Measurements from ENCODE around the gene OR10R2. TPM values are rescaled to one million over a fixed set of nuclear protein-coding genes. Genes with fewer than 3 reads are reported as not detected.

The OR10R2 gene
- polyA plus RNA-seq, 1 donor from 2014 or later: not detected

DNA sequence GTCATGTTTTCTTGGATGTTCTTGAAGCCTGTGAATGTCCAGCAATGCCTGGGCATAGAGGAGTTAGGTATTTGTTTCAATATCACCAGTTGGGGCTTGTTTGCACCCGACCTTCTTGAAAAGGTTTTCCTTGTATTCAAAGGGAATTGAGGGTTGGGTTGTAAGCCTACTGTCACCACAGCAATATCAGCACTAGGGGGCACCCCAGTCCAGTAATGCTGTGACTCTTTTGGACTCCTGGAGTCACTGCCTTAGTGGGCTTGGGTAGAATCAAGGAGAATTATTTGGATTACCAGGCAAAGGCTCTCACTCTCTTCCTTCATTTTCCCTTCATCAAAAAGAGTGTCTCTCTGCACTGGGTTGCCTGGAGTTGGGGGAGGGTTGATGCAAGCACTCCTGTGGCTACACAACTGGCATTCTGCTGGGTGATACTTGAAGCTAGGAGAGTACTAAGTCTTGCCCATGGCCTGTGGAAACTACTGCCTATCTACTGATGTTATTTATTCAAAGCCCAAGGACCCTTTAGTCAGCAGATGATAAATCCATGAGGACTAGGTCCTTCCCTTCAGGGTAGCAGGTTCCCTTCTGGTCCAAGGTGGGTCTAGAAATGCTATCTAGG lies 34.5 kb downstream of the OR10R2 start:
- Histone ChIP-seq H3F3A (ENCODE audit: insufficient read depth, low read length, poor library complexity, severe bottlenecking) (no peaks in the 10 kb centered on the region), H3K9ac (ENCODE audit: low read length) (no peak overlapping the region), H3K4me2 (ENCODE audit: low read length) (no peak overlapping the region), H3K9me2 (ENCODE audit: insufficient read depth, low read length) (no peaks in the 10 kb centered on the region), H3K27ac (ENCODE audit: low read length) (no peak overlapping the region), H3K4me3 (ENCODE audit: low read length) (no peak overlapping the region), H4K20me1 (ENCODE audit: insufficient read depth) (no peaks in the 10 kb centered on the region), H2AFZ (ENCODE audit: low read depth, low read length) (no peak overlapping the region), H3K79me2 (replicated peaks; ENCODE audit: insufficient read depth, low read length) (no peaks in the 10 kb centered on the region), H3K9me3 (ENCODE audit: low read length) (no peaks in the 10 kb centered on the region), H3K36me3 (ENCODE audit: insufficient read depth, low read length) (no peaks in the 10 kb centered on the region), H3K27me3 (ENCODE audit: insufficient read depth, low read depth, low read length) (no peaks in the 10 kb centered on the region)
- TF ChIP-seq EP300 (conservative IDR thresholded peaks at IDR 0.05; ENCODE audit: poor library complexity, severe bottlenecking): no peak
- TF ChIP-seq, protein P1, sequence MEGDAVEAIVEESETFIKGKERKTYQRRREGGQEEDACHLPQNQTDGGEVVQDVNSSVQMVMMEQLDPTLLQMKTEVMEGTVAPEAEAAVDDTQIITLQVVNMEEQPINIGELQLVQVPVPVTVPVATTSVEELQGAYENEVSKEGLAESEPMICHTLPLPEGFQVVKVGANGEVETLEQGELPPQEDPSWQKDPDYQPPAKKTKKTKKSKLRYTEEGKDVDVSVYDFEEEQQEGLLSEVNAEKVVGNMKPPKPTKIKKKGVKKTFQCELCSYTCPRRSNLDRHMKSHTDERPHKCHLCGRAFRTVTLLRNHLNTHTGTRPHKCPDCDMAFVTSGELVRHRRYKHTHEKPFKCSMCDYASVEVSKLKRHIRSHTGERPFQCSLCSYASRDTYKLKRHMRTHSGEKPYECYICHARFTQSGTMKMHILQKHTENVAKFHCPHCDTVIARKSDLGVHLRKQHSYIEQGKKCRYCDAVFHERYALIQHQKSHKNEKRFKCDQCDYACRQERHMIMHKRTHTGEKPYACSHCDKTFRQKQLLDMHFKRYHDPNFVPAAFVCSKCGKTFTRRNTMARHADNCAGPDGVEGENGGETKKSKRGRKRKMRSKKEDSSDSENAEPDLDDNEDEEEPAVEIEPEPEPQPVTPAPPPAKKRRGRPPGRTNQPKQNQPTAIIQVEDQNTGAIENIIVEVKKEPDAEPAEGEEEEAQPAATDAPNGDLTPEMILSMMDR (IDR thresholded peaks at IDR 0.05; ENCODE audit: poor library complexity, severe bottlenecking): no peak

DNA sequence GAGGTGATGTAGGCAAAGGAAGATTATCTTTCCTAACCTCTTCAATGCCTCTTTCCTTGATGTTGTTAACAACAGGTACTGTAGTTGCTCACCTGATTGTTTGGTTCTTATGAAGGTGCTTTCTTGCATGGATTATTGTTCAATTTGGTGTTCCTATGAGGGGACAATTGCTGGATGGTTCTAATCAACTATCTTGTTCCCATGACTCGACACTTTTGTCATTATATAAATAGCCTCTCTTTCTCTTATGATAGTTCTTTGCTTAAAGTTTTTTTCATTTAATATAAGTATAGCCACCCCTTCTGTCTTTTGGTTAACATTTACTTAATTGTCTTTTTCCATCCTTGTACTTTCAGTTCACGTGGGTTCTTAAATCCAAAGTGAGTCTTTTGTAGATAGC lies 35.5 kb downstream of the OR10R2 start:
- TF ChIP-seq EZH2 (IDR thresholded peaks at IDR 0.05; ENCODE audit: borderline replicate concordance, insufficient read depth, low read length, poor library complexity, severe bottlenecking): no peak
- TF ChIP-seq, protein P1 (IDR thresholded peaks at IDR 0.05; ENCODE audit: poor library complexity, severe bottlenecking): no peak
- TF ChIP-seq EP300 (conservative IDR thresholded peaks at IDR 0.05; ENCODE audit: poor library complexity, severe bottlenecking): no peak
- TF ChIP-seq MXI1 (conservative IDR thresholded peaks at IDR 0.05; ENCODE audit: poor library complexity, severe bottlenecking): no peak
- TF ChIP-seq, protein P2, sequence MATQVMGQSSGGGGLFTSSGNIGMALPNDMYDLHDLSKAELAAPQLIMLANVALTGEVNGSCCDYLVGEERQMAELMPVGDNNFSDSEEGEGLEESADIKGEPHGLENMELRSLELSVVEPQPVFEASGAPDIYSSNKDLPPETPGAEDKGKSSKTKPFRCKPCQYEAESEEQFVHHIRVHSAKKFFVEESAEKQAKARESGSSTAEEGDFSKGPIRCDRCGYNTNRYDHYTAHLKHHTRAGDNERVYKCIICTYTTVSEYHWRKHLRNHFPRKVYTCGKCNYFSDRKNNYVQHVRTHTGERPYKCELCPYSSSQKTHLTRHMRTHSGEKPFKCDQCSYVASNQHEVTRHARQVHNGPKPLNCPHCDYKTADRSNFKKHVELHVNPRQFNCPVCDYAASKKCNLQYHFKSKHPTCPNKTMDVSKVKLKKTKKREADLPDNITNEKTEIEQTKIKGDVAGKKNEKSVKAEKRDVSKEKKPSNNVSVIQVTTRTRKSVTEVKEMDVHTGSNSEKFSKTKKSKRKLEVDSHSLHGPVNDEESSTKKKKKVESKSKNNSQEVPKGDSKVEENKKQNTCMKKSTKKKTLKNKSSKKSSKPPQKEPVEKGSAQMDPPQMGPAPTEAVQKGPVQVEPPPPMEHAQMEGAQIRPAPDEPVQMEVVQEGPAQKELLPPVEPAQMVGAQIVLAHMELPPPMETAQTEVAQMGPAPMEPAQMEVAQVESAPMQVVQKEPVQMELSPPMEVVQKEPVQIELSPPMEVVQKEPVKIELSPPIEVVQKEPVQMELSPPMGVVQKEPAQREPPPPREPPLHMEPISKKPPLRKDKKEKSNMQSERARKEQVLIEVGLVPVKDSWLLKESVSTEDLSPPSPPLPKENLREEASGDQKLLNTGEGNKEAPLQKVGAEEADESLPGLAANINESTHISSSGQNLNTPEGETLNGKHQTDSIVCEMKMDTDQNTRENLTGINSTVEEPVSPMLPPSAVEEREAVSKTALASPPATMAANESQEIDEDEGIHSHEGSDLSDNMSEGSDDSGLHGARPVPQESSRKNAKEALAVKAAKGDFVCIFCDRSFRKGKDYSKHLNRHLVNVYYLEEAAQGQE (IDR thresholded peaks at IDR 0.05; ENCODE audit: borderline replicate concordance): no peak
- TF ChIP-seq SMC3 (conservative IDR thresholded peaks at IDR 0.05; ENCODE audit: poor library complexity): no peak
- TF ChIP-seq POLR2AphosphoS5 (IDR thresholded peaks at IDR 0.05): no peak
- Histone ChIP-seq H3K4me2 (ENCODE audit: low read length) (no peak overlapping the region), H3K9me2 (ENCODE audit: insufficient read depth, low read length) (no peaks in the 10 kb centered on the region), H3K9me3 (ENCODE audit: low read length) (no peaks in the 10 kb centered on the region), H3K79me2 (replicated peaks; ENCODE audit: insufficient read depth, low read length) (no peaks in the 10 kb centered on the region), H3K36me3 (ENCODE audit: insufficient read depth, low read length) (no peaks in the 10 kb centered on the region), H3K9ac (ENCODE audit: low read length) (no peak overlapping the region), H3K27me3 (ENCODE audit: insufficient read depth, low read depth, low read length) (no peaks in the 10 kb centered on the region), H3F3A (ENCODE audit: insufficient read depth, low read length, poor library complexity, severe bottlenecking) (no peaks in the 10 kb centered on the region), H4K20me1 (ENCODE audit: insufficient read depth) (no peaks in the 10 kb centered on the region), H2AFZ (ENCODE audit: low read depth, low read length) (no peak overlapping the region), H3K27ac (ENCODE audit: low read length) (no peak overlapping the region), H3K4me3 (ENCODE audit: low read length) (no peak overlapping the region)

Measured in neural cell (in vitro differentiated cells).